GM23338 (cell line): ENCODE measurements around the gene GDPD4. TPM values are rescaled to one million over a fixed set of nuclear protein-coding genes. Genes with fewer than 3 reads are reported as not detected.

ENCODE experiments used
- ATAC-seq: fragments of 200-7000 bp; cut with Tn5 transposase; 3 replicates; pipeline ENCODE4 v1.9.1; 2020
- DNase-seq: peaks from one replicate; pipeline ENCODE4 v3.0.0-alpha.2; 2015; ENCODE audit warnings: low spot score
- H2AFZ ChIP-seq: fragments of 200-600 bp; sonication (generic); 2 replicates; pipeline ENCODE4 v1.8.0; 2016; ENCODE audit warnings: antibody characterized with exemption, mild to moderate bottlenecking, moderate library complexity
- H3F3A ChIP-seq: fragments of 200-600 bp; sonication (generic); replicated peaks from 2 replicates; pipeline ENCODE4 v1.8.0; 2017; ENCODE audit warnings: antibody characterized with exemption, mixed run types, low read depth
- H3K27ac ChIP-seq: fragments of 200-600 bp; sonication (generic); 2 replicates; pipeline ENCODE4 v1.6.1; 2016; ENCODE audit warnings: low read depth
- H3K27me3 ChIP-seq: fragments of 200-600 bp; sonication (generic); 2 replicates; pipeline ENCODE4 v1.8.0; 2016; ENCODE audit warnings: mild to moderate bottlenecking, mixed run types, moderate library complexity; ENCODE audit not compliant: insufficient read depth
- H3K36me3 ChIP-seq: fragments of 200-600 bp; sonication (generic); 2 replicates; pipeline ENCODE4 v1.8.0; 2016; ENCODE audit warnings: mild to moderate bottlenecking; ENCODE audit not compliant: insufficient read depth
- H3K4me1 ChIP-seq: fragments of 200-600 bp; sonication (generic); 2 replicates; pipeline ENCODE4 v1.8.0; 2016; ENCODE audit warnings: mild to moderate bottlenecking, moderate library complexity; ENCODE audit not compliant: insufficient read depth
- H3K4me2 ChIP-seq: fragments of 200-600 bp; sonication (generic); 2 replicates; pipeline ENCODE4 v1.7.1; 2017; ENCODE audit warnings: mixed run types
- H3K4me3 ChIP-seq: fragments of 200-600 bp; sonication (generic); 2 replicates; pipeline ENCODE4 v1.6.1; 2016; ENCODE audit warnings: mixed run types
- H3K79me2 ChIP-seq: fragments of 200-600 bp; sonication (generic); replicated peaks from 2 replicates; pipeline ENCODE4 v1.8.0; 2017; ENCODE audit warnings: mild to moderate bottlenecking; ENCODE audit not compliant: insufficient read depth
- H3K9me2 ChIP-seq: fragments of 200-600 bp; sonication (generic); 2 replicates; pipeline ENCODE4 v1.8.0; 2017; ENCODE audit not compliant: insufficient read depth
- H4K20me1 ChIP-seq: fragments of 200-600 bp; sonication (generic); replicated peaks from 2 replicates; pipeline ENCODE4 v1.8.0; 2017; ENCODE audit warnings: mild to moderate bottlenecking; ENCODE audit not compliant: insufficient read depth
- H3K27ac Mint-ChIP-seq: 2 replicates; pipeline ENCODE4 v1.8.0; 2020; ENCODE audit warnings: inconsistent platforms, mild to moderate bottlenecking, moderate library complexity, mixed read lengths
- H3K27me3 Mint-ChIP-seq: 3 replicates; pipeline ENCODE4 v1.8.0; 2022; ENCODE audit warnings: low read depth, mild to moderate bottlenecking, moderate library complexity, mixed read lengths, inconsistent platforms; ENCODE audit not compliant: insufficient read depth, poor library complexity
- H3K36me3 Mint-ChIP-seq: 3 replicates; pipeline ENCODE4 v1.8.0; 2021; ENCODE audit warnings: low read depth, mild to moderate bottlenecking, inconsistent platforms, moderate library complexity, mixed read lengths
- H3K4me1 Mint-ChIP-seq: 3 replicates; pipeline ENCODE4 v1.8.0; 2020; ENCODE audit warnings: mild to moderate bottlenecking, inconsistent platforms, mixed read lengths
- H3K4me3 Mint-ChIP-seq: 3 replicates; pipeline ENCODE4 v1.8.0; 2021; ENCODE audit warnings: moderate library complexity, mild to moderate bottlenecking, inconsistent platforms, mixed read lengths
- H3K9me3 Mint-ChIP-seq: 3 replicates; pipeline ENCODE4 v1.8.0; 2020; ENCODE audit warnings: moderate library complexity, mild to moderate bottlenecking, inconsistent platforms, mixed read lengths
- CREB1 ChIP-seq: fragments of 250-450 bp; sonication (Bioruptor Pico); IDR thresholded peaks from 2 replicates; pipeline ENCODE4 v1.5.0; 2020; ENCODE audit warnings: low read depth, mild to moderate bottlenecking, moderate library complexity
- CTCF ChIP-seq, 2 experiments: fragments of 200-600 bp in 1 of 2; sonication (generic) in 1 of 2; conservative IDR thresholded peaks; 2 replicates each; pipeline versions ENCODE4 v1.5.1 to v1.6.1; 2016 to 2017; ENCODE audit warnings: antibody characterized with exemption in 2 of 2, low read depth in 2 of 2, mild to moderate bottlenecking in 2 of 2, moderate library complexity in 1 of 2
- EZH2phosphoT487 ChIP-seq: fragments of 200-600 bp; sonication (generic); IDR thresholded peaks from one replicate; pipeline ENCODE4 v1.8.1; 2018; ENCODE audit warnings: antibody characterized with exemption; ENCODE audit not compliant: unreplicated experiment
- JUNB ChIP-seq: IDR thresholded peaks from one replicate; pipeline ENCODE4 v1.6.1; 2016; ENCODE audit warnings: antibody characterized with exemption; ENCODE audit not compliant: unreplicated experiment
- NANOG ChIP-seq: IDR thresholded peaks from 2 replicates; pipeline ENCODE4 v1.6.1; 2016; ENCODE audit warnings: antibody characterized with exemption, borderline replicate concordance
- ZNF114 ChIP-seq: fragments of 250-450 bp; sonication (Bioruptor Pico); IDR thresholded peaks from 2 replicates; pipeline ENCODE4 v1.5.0; 2020; ENCODE audit warnings: mild to moderate bottlenecking, moderate library complexity
- ZNF331 ChIP-seq: fragments of 250-450 bp; sonication (Bioruptor Pico); IDR thresholded peaks from 2 replicates; pipeline ENCODE4 v1.5.0; 2020; ENCODE audit warnings: low read depth, mild to moderate bottlenecking, moderate library complexity
- polyA plus RNA-seq: library from polyadenylated mRNA; unstranded; fragments of >200 nt; fragmentation: Nextera tagmentation; extraction: Ambion mirVana; gene quantifications from 2 replicates; pipeline ENCODE4 v1.2.1, GENCODE V29; 2016
- total RNA-seq: library from RNA; depleted of rRNA; stranded (reverse); fragments of >200 nt; shearing (Covaris generic); gene quantifications from 2 replicates; pipeline ENCODE4 v1.2.3, GENCODE V29; 2014
- TF ChIP-seq, protein P1 (sequence below): fragments of 250-450 bp; sonication (Bioruptor Pico); IDR thresholded peaks from 2 replicates; pipeline ENCODE4 v1.5.0; 2020; ENCODE audit warnings: mild to moderate bottlenecking, moderate library complexity

The GDPD4 gene
- total and polyA plus RNA-seq, 2 experiments from 2014 or later: not detected

DNA sequence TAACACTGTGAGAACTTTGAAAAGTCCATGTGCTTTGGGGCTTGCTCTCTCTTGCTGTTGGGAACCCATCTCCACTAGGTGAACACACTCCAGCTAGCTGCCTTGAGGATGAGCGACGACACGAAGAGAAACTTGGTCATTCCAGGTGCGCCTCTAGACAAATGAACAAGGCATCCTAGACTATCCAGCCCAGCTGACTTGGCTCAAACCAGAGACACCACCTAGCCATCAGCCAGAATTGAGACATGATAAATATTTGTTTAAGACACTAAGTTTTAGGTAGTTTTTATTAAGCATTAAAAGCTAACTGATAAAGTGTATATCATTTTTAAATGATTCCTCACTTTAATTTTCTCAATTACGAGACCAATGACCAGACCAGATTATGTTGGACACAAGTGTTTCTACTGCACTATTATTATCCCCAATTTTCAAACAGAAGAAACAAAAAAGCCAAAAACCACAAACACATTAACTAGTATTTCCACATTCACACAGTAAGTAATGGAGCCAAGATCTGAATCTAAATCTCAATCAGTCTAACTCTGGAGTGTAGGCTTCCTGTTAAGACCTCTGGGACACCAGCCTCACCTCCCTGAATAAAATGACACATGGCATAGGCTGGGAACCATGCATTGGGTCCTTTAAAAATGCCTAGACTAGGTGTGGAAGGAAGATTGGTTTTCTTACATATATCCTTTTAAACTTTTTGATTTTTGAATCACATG, 70.4 kb downstream of the GDPD4 start:
- Mint-ChIP-seq H3K4me1 (no peaks in the 10 kb centered on the region), H3K4me3 (no peak overlapping the region), H3K9me3 (no peaks in the 10 kb centered on the region), H3K27ac (no peak overlapping the region), H3K27me3 (peaks cover 1% of the 10 kb centered on the region), H3K36me3 (no peaks in the 10 kb centered on the region)
- no peaks in the 10 kb centered on the region for H3F3A ChIP-seq
- no peak overlapping the region for H3K4me3 ChIP-seq
- no peaks in the 10 kb centered on the region for H3K4me1 ChIP-seq
- H3K79me2 ChIP-seq: no peaks in the 10 kb centered on the region
- no peaks in the 10 kb centered on the region for H3K9me2 ChIP-seq
- H3K36me3 ChIP-seq: no peaks in the 10 kb centered on the region
- DNase-seq (no peak), ATAC-seq (no peak)
- no peak overlapping the region for H3K27ac ChIP-seq
- H3K27me3 ChIP-seq: no peaks in the 10 kb centered on the region
- no peak overlapping the region for H3K4me2 ChIP-seq
- H2AFZ ChIP-seq: no peak overlapping the region
- TF ChIP-seq ZNF114 (CRISPR knock-in tag) (no peak), JUNB (no peak), CREB1 (CRISPR knock-in tag) (no peak), ZNF331 (CRISPR knock-in tag) (no peak), CTCF (conservative IDR thresholded peaks at IDR 0.05; ENCODE audit: low read depth in 2 of 2) (no peak), EZH2phosphoT487 (no peak), NANOG (no peak)
- TF ChIP-seq, protein P1, sequence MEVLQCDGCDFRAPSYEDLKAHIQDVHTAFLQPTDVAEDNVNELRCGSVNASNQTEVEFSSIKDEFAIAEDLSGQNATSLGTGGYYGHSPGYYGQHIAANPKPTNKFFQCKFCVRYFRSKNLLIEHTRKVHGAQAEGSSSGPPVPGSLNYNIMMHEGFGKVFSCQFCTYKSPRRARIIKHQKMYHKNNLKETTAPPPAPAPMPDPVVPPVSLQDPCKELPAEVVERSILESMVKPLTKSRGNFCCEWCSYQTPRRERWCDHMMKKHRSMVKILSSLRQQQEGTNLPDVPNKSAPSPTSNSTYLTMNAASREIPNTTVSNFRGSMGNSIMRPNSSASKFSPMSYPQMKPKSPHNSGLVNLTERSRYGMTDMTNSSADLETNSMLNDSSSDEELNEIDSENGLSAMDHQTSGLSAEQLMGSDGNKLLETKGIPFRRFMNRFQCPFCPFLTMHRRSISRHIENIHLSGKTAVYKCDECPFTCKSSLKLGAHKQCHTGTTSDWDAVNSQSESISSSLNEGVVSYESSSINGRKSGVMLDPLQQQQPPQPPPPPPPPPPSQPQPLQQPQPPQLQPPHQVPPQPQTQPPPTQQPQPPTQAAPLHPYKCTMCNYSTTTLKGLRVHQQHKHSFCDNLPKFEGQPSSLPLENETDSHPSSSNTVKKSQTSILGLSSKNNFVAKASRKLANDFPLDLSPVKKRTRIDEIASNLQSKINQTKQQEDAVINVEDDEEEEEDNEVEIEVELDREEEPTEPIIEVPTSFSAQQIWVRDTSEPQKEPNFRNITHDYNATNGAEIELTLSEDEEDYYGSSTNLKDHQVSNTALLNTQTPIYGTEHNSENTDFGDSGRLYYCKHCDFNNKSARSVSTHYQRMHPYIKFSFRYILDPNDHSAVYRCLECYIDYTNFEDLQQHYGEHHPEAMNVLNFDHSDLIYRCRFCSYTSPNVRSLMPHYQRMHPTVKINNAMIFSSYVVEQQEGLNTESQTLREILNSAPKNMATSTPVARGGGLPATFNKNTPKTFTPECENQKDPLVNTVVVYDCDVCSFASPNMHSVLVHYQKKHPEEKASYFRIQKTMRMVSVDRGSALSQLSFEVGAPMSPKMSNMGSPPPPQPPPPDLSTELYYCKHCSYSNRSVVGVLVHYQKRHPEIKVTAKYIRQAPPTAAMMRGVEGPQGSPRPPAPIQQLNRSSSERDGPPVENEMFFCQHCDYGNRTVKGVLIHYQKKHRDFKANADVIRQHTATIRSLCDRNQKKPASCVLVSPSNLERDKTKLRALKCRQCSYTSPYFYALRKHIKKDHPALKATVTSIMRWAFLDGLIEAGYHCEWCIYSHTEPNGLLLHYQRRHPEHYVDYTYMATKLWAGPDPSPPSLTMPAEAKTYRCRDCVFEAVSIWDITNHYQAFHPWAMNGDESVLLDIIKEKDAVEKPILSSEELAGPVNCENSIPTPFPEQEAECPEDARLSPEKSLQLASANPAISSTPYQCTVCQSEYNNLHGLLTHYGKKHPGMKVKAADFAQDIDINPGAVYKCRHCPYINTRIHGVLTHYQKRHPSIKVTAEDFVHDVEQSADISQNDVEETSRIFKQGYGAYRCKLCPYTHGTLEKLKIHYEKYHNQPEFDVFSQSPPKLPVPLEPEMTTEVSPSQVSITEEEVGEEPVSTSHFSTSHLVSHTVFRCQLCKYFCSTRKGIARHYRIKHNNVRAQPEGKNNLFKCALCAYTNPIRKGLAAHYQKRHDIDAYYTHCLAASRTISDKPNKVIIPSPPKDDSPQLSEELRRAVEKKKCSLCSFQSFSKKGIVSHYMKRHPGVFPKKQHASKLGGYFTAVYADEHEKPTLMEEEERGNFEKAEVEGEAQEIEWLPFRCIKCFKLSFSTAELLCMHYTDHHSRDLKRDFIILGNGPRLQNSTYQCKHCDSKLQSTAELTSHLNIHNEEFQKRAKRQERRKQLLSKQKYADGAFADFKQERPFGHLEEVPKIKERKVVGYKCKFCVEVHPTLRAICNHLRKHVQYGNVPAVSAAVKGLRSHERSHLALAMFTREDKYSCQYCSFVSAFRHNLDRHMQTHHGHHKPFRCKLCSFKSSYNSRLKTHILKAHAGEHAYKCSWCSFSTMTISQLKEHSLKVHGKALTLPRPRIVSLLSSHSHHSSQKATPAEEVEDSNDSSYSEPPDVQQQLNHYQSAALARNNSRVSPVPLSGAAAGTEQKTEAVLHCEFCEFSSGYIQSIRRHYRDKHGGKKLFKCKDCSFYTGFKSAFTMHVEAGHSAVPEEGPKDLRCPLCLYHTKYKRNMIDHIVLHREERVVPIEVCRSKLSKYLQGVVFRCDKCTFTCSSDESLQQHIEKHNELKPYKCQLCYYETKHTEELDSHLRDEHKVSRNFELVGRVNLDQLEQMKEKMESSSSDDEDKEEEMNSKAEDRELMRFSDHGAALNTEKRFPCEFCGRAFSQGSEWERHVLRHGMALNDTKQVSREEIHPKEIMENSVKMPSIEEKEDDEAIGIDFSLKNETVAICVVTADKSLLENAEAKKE: no peak
- no peaks in the 10 kb centered on the region for H4K20me1 ChIP-seq
